Colonic mucosa (tissue), 4 donors: ENCODE measurements around the gene EFNA2. TPM values are rescaled to one million over a fixed set of nuclear protein-coding genes. Genes with fewer than 3 reads are reported as not detected.

ENCODE experiments used
- DNase-seq: peaks from one replicate; pipeline ENCODE4 v3.0.0-alpha.2; 2020
- H3K27ac ChIP-seq: fragments of 200-600 bp; one replicate; pipeline ENCODE4 v1.8.0; 2021
- H3K27me3 ChIP-seq: fragments of 200-600 bp; one replicate; pipeline ENCODE4 v1.8.0; 2021
- H3K36me3 ChIP-seq: fragments of 200-600 bp; one replicate; pipeline ENCODE4 v1.8.0; 2021
- H3K4me1 ChIP-seq: fragments of 200-600 bp; one replicate; pipeline ENCODE4 v1.8.0; 2021; ENCODE audit warnings: mild to moderate bottlenecking
- H3K4me3 ChIP-seq: fragments of 200-600 bp; one replicate; pipeline ENCODE4 v1.8.0; 2021
- H3K9ac ChIP-seq, 2 donors: one replicate each; pipeline ENCODE4 v1.7.0; 2013; ENCODE audit warnings: control low read depth in 2 of 2, low read depth in 2 of 2, low read length in 2 of 2
- H3K9me3 ChIP-seq: fragments of 200-600 bp; one replicate; pipeline ENCODE4 v1.8.0; 2021
- intact Hi-C: fragments of 100-400 bp; cut with DNase I; formaldehyde crosslinking; loops from one replicate; pipeline ENCODE4 v1.14.1; 2022
- total RNA-seq, 2 donors: library from RNA; stranded (reverse); fragmentation: NEBNext Ultra II Directional in 1 of 2; extraction: Animal tissue kit (Norgen Biotek cat#: 25700) in 1 of 2; gene quantifications; one replicate each; pipeline ENCODE4 v1.2.1, GENCODE V29; 2021
- TF ChIP-seq, protein P1 (sequence below): fragments of 200-600 bp; IDR thresholded peaks from one replicate; pipeline ENCODE4 v1.8.0; 2022; ENCODE audit warnings: antibody characterized with exemption, mild to moderate bottlenecking
- donor health status: healthy.
- donor health status: DM: no; HTN: no; CAD: no.
- donor health status: DM: no; HTN: no; CAD: no.

Gene EFNA2
- total RNA-seq, 2 donors from 2014 or later, result 72.8 to 86.1 TPM

DNA sequence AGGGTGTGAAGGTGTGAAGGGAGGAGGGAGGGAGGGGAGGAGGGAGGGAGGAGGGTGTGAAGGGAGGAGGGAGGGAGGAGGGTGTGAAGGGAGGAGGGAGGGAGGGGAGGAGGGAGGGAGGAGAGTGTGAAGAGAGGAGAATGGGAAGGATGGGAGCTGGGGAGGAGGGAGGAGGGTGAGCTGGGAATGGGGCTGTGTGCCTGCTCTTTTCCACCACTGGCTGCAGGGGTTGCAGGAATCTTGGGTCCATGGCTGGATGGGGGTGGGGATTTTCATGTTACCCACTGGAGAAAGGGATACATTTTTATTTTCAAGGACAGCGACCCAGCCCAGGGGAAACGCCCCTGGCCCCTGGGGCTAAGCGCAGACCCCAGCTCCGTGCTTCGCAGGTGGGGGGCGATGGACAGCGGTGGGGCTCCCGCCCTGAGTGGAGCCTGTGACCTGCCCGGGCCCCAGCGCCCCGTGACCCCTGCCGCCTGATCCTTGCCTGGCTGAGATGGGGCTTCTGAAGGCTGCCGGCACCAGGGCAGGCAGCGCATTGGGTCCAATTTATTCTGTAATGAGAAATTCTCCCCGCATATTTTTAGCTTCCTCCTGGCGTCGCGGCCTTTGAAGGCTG, 3.0 kb upstream of the EFNA2 start:
- Histone ChIP-seq H3K9me3 (no peaks in the 10 kb centered on the region), H3K4me3 (peak overlapping the region; percentile 16), H3K4me1 (peaks cover 8% of the 10 kb centered on the region), H3K36me3 (no peaks in the 10 kb centered on the region), H3K27me3 (peaks cover 13% of the 10 kb centered on the region), H3K27ac (peak overlapping the region; percentile 91), H3K9ac (peak overlapping the region; percentile 37 to 89)
- TF ChIP-seq, protein P1, sequence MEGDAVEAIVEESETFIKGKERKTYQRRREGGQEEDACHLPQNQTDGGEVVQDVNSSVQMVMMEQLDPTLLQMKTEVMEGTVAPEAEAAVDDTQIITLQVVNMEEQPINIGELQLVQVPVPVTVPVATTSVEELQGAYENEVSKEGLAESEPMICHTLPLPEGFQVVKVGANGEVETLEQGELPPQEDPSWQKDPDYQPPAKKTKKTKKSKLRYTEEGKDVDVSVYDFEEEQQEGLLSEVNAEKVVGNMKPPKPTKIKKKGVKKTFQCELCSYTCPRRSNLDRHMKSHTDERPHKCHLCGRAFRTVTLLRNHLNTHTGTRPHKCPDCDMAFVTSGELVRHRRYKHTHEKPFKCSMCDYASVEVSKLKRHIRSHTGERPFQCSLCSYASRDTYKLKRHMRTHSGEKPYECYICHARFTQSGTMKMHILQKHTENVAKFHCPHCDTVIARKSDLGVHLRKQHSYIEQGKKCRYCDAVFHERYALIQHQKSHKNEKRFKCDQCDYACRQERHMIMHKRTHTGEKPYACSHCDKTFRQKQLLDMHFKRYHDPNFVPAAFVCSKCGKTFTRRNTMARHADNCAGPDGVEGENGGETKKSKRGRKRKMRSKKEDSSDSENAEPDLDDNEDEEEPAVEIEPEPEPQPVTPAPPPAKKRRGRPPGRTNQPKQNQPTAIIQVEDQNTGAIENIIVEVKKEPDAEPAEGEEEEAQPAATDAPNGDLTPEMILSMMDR, result no peak
- peak; percentile 48 for DNase-seq
- intact Hi-C loops, result loop anchor here (5.0 to 10.0 kb wide), 3 partner anchors 75 to 232 kb away; partner anchors contain the start of genes ADAMTSL5 and NDUFS7

DNA sequence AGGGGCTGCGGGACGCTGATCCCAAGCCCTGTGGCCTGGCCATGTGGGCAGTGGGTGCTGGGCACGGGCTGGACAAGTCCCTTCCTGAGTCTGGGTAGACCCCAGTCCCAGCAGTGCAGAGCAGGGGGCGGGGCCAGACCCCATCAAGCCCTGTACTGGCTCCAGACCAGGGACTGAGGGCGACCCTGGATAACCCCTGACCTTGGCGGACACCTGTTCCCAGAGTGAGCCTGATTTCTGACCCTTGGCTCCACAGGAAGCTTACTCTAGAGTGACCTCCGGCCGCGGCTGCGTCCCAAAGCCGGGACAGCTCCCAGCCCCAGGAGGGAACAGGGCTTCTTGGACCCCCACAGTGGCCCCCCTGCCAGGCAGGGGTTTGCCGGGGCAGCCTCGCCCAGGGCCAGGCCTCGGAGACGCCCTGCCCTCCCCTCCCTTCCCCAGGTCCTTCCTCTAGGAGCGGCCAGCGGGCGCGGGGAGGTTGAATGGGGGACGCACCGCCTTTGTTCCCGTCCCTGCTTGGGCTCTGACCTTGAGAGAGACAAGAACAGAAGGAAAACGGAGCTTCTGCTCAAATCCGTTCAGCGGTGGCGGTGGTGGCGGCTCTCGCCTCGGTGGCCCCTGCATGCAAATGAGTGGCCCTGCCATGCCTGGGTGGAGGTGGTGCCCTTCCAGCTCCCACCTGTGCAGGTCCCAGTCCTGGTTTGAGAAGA, 2.3 kb upstream of the EFNA2 start:
- TF ChIP-seq, protein P1, result no peak
- Histone ChIP-seq H3K36me3 (no peaks in the 10 kb centered on the region), H3K4me1 (peaks cover 8% of the 10 kb centered on the region), H3K9ac (peak overlapping the region; percentile 37 to 89), H3K27ac (peak overlapping the region; percentile 91), H3K27me3 (peaks cover 17% of the 10 kb centered on the region), H3K9me3 (no peaks in the 10 kb centered on the region), H3K4me3 (peak overlapping the region; percentile 16)
- DNase-seq, result peak; percentile 56
- intact Hi-C loops, result loop anchor here (5.0 to 10.0 kb wide), 3 partner anchors 74 to 231 kb away; partner anchors contain the start of genes ADAMTSL5 and NDUFS7

DNA sequence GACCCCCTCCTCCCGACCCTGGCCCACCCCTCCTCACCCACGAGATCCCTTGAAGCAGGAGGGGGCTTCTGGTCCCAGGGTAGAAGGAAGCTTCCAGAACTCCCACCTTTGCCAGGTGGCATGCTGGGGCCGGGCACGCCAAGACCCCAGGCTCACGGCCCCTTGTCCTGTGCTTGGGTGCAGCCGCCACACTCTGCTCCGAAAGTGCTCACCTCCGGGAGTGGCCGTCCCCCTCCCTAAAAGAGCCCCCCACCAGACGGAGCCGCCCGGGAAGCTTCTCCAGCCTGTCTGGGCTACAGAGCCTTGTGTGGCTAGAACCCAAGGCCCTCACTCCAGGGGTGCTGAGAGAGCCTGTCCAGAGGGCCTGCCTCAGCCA, 1.8 kb upstream of the EFNA2 start:
- TF ChIP-seq, protein P1, result no peak
- H3K9ac ChIP-seq, result peak overlapping the region; percentile 37 to 89
- no peaks in the 10 kb centered on the region for H3K36me3 ChIP-seq
- H3K27ac ChIP-seq, result peak overlapping the region; percentile 91
- peak overlapping the region; percentile 16 for H3K4me3 ChIP-seq
- no peaks in the 10 kb centered on the region for H3K9me3 ChIP-seq
- intact Hi-C loops, result loop anchor here (5.0 to 10.0 kb wide), 3 partner anchors 73 to 231 kb away; partner anchors contain the start of genes ADAMTSL5 and NDUFS7
- H3K4me1 ChIP-seq, result peaks cover 8% of the 10 kb centered on the region
- no peak for DNase-seq
- peaks cover 17% of the 10 kb centered on the region for H3K27me3 ChIP-seq

DNA sequence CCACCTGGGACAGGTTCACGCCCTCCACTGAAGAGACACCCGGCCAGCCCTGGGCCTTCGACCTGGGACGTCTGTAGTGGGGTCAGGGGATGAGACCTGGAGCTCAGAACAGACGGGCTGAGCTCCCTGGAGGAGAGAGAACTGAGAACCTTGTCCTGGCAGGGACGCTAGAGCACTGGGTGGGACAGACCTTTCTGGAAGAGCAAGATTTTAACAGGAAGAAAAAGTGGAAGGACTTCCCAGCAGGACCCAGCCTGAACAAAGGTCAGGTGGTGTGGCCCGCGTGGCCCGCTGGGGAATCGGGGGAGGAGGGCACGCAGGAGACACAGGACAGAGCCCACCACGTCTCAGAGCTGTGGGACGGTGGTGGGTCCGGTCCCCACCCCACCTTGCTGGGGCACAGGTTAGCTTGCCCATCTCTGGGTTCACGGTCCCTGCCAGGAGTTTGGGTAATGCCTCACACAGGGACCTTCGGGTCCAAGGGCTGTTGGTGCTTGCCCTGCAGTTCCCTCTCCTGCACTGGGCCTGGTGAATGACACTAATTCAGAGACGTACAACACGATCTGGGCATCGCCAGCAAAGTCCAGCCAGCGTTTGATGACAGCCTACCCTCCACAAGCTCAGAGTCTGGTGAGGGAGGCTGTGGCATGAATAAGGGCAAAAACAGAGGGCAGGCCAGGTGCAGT, 1.2 kb upstream of the EFNA2 start:
- peaks cover 17% of the 10 kb centered on the region for H3K27me3 ChIP-seq
- no peaks in the 10 kb centered on the region for H3K36me3 ChIP-seq
- intact Hi-C loops, result loop anchor here (5.0 to 10.0 kb wide), 3 partner anchors 73 to 230 kb away; partner anchors contain the start of genes ADAMTSL5 and NDUFS7
- peak; percentile 88 for DNase-seq
- H3K27ac ChIP-seq, result peak overlapping the region; percentile 91
- no peaks in the 10 kb centered on the region for H3K9me3 ChIP-seq
- peak overlapping the region; percentile 37 to 89 for H3K9ac ChIP-seq
- TF ChIP-seq, protein P1, result no peak
- peak overlapping the region; percentile 16 for H3K4me3 ChIP-seq
- peaks cover 8% of the 10 kb centered on the region for H3K4me1 ChIP-seq
